ENCODE data around the gene BHMT2. TPM values are rescaled to one million over a fixed set of nuclear protein-coding genes. Genes with fewer than 3 reads are reported as not detected.
A peak's percentile ranks its signal among the peaks of the same experiment; 100 is the strongest.

BHMT2 gene
- total and polyA plus RNA-seq, 2 of the 13 experiments (the other 11 are each of a cell fraction or from before 2014, with no cell fraction given) = 13.8 to 18.8 TPM

GRCh38 chr5:79108792-79109191, 39.2 kb downstream of the BHMT2 start (continued):
- TF ChIP-seq ZNF768 (CRISPR knock-in tag; IDR thresholded peaks at IDR 0.05) = no peak
- TF ChIP-seq SCMH1 (CRISPR knock-in tag; IDR thresholded peaks at IDR 0.05; ENCODE audit: borderline replicate concordance) = no peak
- TF ChIP-seq ZNF329 (CRISPR knock-in tag; IDR thresholded peaks at IDR 0.05; ENCODE audit: low read depth) = no peak
- TF ChIP-seq HOMEZ (CRISPR knock-in tag; IDR thresholded peaks at IDR 0.05; ENCODE audit: low read depth) = peak; percentile 73; the same call in 1 of the 2 replicates
- no peak for TF ChIP-seq ZBTB34 (CRISPR knock-in tag; IDR thresholded peaks at IDR 0.05)
- no peak for TF ChIP-seq SKI (IDR thresholded peaks at IDR 0.05; ENCODE audit: partially characterized antibody)
- no peak for TF ChIP-seq ATF1 (CRISPR knock-in tag; IDR thresholded peaks at IDR 0.05)
- no peak for TF ChIP-seq MATR3 (CRISPR knock-in tag; IDR thresholded peaks at IDR 0.05)
- TF ChIP-seq SNRNP70 (IDR thresholded peaks at IDR 0.05; ENCODE audit: low read depth, low read length) = no peak
- no peak for TF ChIP-seq TGIF2 (CRISPR knock-in tag; IDR thresholded peaks at IDR 0.05)
- no peak for TF ChIP-seq TSC22D2 (CRISPR knock-in tag; IDR thresholded peaks at IDR 0.05; ENCODE audit: borderline replicate concordance)
- peak; percentile 74 for TF ChIP-seq ZNF644 (CRISPR knock-in tag; IDR thresholded peaks at IDR 0.05; ENCODE audit: low read depth)
- no peak for TF ChIP-seq ZNF335 (CRISPR knock-in tag; IDR thresholded peaks at IDR 0.05)
- TF ChIP-seq ZNF256 (CRISPR knock-in tag; conservative IDR thresholded peaks at IDR 0.05) = no peak
- peak in 1 of 2 experiments; percentile 55; a peak in 1 of 4 replicates for TF ChIP-seq EP300 (IDR thresholded peaks at IDR 0.05; ENCODE audit: low read depth in 2 of 2, low read length in 2 of 2)
- TF ChIP-seq EP300 (CRISPR knock-in tag; IDR thresholded peaks at IDR 0.05; ENCODE audit: borderline replicate concordance) = no peak
- no peak for TF ChIP-seq ELF4 (CRISPR knock-in tag; IDR thresholded peaks at IDR 0.05; ENCODE audit: borderline replicate concordance)
- no peak for TF ChIP-seq ZNF44 (CRISPR knock-in tag; IDR thresholded peaks at IDR 0.05)
- TF ChIP-seq ZNF605 (CRISPR knock-in tag; IDR thresholded peaks at IDR 0.05) = peak; percentile 49; the same call in 1 of the 2 replicates
- no peak for TF ChIP-seq NFYB (CRISPR knock-in tag; IDR thresholded peaks at IDR 0.05)
- no peak for TF ChIP-seq ZNF24 (IDR thresholded peaks at IDR 0.05)
- no peak for TF ChIP-seq ZFAT (CRISPR knock-in tag; conservative IDR thresholded peaks at IDR 0.05)
- TF ChIP-seq HDAC1 (CRISPR knock-in tag; IDR thresholded peaks at IDR 0.05) = peak; percentile 60
- no peak for TF ChIP-seq ZNF232 (CRISPR knock-in tag; IDR thresholded peaks at IDR 0.05; ENCODE audit: borderline replicate concordance)
- TF ChIP-seq ATF5 (CRISPR knock-in tag; IDR thresholded peaks at IDR 0.05; ENCODE audit: low read depth) = no peak
- TF ChIP-seq ZNF574 (CRISPR knock-in tag; IDR thresholded peaks at IDR 0.05) = 0 out of 2 replicates have a peak, but pooled peaks have one; percentile 25
- TF ChIP-seq MED8 (CRISPR knock-in tag; IDR thresholded peaks at IDR 0.05; ENCODE audit: insufficient replicate concordance) = no peak
- no peak for TF ChIP-seq ZNF879 (CRISPR knock-in tag; IDR thresholded peaks at IDR 0.05)
